IPS DF 4.7 (cell line): ENCODE data around the gene IFTAP.
"Not testable (repeated sequence)": the region's sequence is repeated elsewhere in the genome, so short reads cannot be mapped to it uniquely, and the experiment has no call there.

Source experiments
- DNase-seq: peaks from one replicate; pipeline ENCODE4 v3.0.0-alpha.2; 2013; ENCODE audit warnings: low spot score; ENCODE audit errors: extremely low read depth

Gene IFTAP

DNA sequence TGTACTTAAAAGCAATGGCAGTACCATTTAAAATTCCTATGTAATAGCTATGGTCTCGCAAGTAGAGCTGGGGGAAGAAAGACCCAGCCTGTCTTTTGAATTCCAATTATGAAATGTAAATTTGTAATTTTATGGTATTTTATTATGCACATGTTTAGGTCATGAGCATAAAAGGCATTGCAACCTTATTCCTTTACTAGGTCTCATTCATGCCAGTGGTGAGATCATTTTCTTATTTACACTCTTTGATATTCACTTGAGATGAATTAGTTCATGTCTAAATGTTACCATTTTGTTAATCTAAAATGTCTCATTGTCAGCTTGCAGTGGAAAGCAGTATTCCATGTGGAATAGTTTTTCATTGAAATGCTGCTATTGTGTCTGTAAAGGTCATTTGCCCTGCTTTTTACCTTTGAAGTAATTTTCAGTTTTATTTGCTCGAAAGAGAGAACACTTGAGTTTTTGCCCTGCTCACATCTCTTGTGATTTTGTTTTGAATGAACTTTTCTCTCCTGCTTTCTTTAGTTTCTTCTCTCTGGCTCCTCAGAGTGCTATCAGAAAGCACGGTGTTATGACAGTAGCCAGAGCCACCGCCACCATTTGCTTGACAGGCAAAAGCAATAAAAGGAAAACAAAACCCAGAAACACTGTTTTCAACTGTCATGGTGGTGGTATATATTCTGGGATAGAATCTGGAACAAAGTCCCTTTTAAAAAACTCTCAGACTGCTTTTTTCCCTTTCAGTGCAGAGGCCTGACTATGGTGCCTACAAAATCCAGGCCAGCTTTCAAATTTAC is 41.0 kb downstream of the IFTAP start:
- no peak for DNase-seq

DNA sequence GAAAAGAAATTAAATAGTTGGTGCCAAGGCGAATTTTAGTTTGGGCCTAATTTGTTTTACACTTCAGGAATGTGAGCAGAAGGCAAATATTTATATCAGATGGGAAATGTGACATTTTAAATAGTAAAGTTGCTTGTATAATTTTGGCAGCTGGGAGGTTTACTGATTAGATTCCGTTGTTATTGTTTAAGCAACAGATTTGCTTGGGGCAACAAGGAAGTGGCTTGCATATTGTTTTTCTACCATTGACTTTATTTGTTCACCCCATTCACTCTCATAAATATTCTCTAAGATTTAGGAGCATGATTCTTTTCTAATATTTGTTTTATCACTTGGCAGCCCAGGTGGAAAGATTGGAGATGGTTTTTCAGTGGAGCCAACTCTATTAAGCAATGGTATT is 44.3 kb downstream of the IFTAP start:
- no peak for DNase-seq

DNA sequence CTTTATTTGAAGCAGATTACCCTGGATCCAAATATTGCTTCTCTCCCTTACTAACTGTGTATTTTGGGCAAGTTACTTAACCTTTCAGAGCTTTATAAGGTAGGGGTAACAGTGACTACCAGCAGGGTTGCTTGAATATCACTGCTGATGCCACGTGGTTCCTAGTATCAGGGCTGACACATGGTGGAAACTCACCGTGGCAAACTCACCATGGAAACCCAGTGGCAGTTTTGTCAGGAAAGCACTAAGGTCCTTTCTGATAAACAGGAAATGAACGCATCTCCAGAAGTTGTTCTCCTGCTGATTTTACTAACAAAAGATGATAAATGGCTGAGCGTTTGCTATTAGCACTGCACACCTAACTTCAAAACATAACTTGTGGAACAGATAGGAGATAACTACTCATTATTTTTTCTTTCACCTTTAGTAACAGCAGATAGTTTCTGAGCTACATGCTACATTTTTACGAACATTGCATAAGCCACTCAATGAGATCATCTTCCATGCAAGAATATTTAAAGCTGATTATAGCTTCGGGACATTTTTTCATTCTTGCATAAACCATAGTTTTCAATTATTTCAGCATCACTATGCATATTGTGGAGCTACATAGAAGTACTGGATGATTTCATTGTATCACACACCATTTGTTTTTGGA is 63.4 kb downstream of the IFTAP start:
- DNase-seq = no peak

DNA sequence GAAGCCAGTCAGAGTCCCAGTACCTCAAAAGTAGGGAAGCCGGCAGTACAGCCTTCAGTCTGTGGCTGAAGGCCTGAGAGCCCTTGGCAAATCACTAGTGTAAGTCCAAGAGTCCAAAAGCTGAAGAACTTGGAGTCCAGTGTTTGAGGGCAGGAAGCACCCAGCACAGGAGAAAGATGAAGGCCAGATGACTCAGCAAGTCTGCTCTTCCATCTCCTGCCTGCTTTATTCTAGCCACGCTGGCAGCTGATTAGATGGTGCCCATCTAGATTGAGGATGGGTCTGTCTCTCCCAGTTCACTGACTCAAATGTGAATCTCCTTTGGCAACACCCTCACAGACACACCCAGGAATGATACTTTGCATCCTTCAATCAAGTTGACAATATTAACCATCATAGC is 67.1 kb downstream of the IFTAP start:
- not testable (repeated sequence) for DNase-seq

DNA sequence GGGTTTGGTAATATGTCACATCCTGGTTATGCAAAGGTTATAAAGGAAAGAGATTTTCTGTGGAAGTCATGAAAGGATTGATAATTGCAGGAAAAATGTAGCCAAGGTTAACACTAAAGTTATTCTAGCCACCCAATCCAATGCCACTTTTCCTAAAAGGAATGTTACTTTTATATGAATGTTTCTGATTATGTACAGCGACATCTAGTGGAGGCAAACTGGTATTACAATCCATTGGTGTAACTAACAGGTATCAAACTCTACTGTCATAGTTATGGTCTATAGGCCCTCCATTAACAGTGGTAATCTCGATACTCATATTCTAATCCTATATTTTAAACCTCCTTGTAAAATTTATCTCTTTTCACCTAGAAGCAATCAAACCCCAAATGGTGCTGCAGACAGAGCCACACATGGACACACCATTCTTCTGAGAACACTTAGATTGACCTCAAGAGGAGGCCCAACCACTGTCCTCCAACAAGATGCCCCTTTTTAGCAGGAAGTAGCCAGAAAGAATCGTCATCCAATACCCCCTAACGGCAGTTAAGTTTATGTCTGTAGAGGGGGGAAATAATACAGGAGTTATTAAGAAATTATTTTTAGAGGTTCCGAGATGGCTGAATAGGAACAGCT is 78.6 kb downstream of the IFTAP start:
- DNase-seq = no peak

DNA sequence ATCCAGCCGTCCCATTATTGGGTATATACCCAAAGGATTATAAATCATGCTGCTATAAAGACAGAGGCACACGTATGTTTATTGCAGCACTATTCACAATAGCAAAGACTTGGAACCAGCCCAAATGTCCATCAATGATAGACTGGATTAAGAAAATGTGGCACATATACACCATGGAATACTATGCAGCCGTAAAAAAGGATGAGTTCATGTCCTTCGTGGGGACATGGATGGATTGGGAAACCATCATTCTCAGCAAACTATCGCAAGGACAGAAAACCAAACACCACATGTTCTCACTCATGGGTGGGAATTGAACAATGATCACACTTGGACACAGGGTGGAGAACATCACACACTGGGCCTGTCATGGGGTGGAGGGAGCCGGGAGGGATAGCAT is 85.2 kb downstream of the IFTAP start:
- DNase-seq = not testable (repeated sequence)

DNA sequence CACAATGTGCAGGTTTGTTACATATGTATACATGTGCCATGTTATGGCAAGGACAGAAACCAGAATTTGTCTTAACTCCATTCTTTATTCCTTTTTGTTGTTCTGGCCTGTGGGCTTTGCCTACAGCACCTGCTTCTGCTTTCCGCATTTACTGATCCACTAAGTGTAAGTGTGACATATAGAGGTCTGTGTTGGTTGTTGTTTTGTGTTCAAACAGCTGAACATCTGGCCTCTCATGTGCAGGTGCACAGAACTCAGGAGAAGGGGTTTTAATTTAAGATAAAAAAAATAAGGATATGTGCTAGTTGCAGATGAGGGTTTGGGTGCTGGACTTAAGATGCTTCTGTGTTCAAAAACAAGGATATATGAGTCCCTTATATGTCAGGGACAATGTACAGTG is 89.5 kb downstream of the IFTAP start:
- no peak for DNase-seq

DNA sequence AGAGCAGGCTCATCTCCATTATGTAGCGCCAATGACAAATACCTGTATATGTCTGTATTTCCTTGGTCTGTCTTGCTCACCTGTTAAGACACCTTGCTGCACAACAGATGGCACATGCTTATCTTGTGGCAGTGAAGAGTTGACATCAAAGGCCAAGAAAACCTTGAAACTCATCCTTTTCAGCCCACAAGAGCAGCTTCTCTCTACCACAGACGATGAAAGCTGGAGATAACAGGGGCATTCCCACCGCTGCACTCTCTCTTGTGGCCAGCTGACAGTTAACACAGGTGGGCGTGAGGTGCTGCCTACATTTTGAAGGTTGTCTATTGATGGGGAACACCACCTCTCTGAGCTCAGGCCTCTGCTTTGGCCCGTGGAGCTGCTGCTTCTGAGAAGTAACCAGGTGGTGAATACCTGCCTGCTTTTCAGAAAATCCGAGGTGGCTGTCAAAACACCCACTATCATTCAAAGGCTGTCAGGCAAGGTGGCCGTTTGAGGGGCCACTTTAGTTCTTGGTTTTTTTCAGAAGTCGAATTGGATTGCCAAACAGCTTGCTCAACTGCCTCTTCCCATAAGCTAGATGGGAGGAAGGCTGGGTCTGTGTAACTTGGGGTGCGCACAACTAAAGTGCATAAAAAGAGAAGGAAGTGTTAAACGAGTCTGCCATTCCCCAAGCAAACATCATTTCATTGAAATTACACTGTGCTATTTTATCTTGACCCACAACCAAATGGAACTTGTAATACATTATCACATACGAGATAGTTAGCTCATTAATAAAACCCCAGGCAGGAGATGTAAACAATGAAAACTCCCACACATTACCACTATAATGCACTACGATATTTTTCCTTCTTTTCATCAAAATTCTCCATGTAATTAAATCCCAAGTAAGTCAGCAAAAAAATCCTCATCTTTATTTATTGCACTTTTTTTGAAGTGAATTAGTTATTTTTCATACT is 90.8 kb downstream of the IFTAP start:
- DNase-seq = no peak

DNA sequence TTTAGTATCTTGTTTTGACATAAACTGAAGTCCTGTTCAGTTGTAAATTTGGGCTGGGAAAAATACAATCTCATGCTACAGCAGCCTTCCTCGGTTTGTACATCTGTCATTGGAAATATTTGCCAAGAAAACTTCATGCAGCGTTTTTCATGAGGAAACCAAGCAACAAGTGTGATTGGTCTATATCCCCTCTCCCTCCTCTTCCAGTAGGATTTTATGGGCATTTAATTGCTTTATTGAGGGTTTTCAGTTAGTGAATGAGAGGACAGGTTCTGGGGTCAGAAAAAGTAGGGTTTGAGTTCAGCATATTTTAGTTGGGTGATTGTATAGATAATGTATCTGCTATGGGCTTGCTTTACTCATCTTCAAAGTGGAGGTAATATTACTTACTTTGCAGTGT is 93.8 kb downstream of the IFTAP start:
- no peak for DNase-seq

DNA sequence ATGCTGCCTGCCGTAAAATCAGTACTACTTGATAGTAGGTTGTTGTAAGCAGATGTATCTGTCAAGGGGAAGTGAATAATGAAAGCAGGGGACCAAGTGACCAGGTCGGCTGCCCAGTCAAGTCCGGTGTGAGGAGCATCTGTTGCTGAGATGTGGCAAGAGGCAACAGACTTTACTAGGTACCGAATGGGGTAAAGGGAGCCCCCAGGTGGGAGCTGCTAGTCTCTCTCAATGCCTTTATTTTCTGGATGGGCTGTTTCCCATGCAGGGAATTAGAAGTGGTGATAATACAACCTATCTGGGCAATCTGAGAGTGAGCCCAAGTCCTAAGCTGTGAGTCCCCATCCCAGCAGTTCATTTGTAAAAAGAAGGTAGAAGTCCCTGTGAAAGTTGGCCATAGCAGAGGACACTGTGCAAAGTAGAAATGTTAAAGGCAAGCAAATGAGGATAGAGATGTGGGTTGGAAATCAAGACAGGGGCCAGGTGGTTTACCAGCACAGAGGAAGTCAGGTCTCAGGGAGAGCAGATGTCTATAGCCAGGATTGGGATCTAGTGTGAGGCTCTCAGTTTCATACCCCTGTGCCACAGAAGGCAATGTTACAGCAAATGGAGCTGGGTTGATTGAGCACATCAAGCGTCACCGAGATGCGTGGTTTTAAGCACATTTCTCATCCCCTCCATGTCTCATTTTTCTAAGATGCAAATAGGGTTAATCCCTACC is 94.4 kb downstream of the IFTAP start:
- no peak for DNase-seq

DNA sequence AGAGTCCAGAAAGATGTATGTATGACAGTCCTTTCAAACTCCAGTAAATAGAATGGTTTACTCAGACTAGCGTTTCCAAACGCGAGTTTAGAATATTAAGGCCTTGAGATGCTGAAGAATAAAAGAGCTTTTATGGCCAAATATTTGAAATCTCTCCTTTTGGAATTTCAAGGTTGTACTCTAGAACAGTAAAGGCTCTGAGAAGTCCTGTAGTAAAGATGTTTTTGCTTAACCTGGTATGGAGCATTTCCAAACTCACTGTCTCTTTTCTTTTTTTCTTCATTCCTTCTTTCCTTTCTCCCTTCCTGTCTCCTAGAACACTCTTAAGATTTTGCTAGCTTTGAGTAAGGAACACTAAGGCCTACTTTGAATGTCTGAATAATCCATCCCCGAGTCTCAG is 95.1 kb downstream of the IFTAP start:
- no peak for DNase-seq

DNA sequence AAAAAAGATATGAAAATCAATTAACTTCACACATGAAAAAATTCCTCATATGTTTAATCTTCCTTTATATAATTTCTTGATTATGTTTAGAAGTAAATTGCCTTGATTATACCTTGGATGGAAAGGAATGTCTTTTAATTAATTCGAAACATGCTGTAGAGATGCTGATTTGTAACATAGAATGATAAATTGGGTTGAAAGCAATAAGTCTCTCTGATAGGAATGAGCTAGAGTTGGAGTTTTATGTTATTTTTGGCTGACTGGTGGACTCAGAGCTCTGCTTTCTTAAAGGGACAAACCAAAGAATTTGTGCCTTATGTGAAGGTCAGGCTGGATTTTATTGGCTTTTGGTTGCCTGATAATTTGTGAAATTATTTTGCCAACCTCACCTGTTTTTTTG is 98.4 kb downstream of the IFTAP start:
- DNase-seq = no peak

DNA sequence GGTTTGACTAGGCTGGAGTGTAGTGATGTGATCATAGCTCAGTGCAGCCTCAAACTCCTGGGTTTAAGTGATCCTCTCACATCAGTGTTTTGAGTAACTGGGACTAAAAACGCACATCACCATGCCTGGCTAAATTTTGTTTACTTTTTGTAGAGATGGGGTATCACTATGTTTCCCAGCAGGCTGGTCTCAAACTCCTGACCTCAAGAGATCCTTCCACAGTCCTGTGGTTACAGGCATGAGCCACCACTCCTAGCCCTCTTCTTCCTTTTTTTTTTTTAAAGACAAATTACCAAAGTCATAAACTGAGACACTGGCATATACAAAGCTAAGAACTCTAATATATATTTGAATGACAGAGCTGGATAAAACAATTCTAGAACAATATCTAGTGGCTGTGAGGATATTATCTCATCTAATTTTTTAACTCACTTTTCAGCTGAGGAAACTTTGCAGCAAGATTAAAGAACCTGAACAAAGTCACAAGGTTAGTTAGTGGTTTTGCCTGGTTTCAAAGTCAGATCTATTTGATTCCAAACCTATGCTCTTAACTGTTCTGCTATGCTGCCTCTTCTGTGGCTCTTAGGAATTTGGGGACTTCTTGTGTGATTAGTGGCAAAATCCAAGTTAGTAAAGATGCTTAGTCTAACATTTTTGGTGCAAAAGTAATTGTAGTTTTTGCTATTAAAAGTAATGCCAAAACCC is 99.0 kb downstream of the IFTAP start:
- DNase-seq = no peak

DNA sequence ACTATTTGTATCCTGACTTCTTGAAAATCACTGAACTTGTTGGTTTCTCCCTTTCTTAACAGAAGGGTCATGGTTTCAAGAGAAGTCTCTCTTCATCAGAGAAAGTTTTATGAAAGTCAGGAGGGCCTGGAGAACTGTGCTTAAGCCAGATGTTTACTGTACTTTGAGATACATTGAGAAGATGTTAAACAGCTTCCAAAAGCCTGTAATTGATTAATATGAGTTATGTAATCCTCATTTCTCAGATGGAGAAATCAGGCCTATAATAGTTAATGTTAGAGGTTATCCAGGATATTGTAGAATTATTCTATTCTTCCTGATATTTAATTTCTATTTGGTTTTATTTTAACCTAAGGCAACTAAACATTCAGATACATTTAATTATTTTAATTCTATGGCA is 100.8 kb downstream of the IFTAP start:
- DNase-seq = no peak

DNA sequence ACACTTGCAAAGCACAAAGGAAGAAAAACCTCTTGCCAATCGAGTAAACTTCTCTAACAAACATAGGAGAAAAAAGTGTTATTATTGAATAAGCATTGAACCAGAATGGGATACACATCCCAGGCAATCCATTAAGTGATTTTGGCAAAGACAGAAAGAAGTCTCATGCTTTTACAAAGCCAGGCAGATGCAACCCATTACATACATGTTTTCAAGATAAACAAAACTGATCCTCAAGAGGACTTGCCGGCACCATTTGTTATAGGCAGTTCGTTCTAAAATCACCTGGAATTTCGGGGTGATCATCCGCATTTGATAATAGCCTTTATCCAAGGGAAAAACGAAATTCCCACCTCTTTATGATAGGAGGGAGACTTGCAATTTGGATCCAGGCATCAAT is 101.3 kb downstream of the IFTAP start:
- no peak for DNase-seq

DNA sequence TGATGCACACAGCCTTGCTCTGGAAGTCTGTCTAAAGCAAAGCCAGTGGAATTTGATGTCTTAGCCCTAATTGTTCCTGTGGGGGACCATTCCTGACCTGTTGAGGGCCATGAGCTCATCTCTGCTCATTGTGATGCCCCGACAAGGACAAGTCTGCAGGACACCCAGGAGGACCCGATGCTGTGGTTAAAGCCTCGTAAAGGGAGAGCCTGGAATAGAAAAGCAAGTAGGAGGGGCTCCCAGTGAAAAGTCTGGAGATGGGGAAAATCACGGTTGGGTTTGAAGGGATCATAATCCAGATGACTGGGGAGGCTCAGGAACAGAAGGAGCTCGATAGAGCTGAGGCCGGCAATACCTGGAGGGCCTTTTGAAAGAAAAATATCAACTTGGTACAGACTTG is 102.2 kb downstream of the IFTAP start:
- DNase-seq = no peak

DNA sequence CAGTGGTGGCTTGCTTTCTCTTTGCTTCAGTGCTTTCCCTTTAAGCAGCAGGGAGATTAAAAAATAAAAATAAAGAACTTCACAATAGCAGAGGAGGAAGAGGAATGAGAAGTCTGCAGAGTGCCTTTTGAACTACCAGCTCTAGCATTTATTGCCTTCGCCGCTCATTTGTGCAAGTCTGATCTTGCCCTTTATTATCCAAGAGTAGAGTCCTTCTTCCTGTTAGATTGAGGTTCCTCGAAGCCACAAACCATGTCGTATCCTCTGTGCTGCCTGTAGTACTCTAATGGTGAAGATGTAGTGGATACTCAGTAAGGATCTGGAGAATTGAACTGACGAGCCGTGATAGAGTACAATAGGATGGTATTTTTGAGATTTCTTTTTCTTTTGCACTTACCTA is 105.0 kb downstream of the IFTAP start:
- no peak for DNase-seq

DNA sequence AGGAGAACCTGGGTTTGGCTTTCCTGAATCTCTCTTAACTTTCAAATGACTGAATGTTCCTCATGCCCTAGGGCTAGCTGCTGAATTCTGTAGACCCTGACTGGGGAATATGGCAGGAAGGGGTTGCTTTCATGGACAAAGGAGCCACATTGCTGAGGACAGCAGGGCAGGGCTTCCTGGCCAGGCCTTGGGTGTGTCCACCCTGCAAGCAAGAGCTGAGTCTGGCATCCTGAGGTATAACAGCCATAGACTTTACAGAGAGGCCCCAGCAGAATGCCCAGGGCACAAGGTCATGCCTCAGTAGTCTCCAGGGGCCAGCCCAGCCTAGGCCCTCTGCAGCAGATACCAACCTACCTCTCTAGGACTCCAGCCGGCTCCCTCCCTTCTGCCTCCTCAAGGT is 105.9 kb downstream of the IFTAP start:
- DNase-seq = no peak

DNA sequence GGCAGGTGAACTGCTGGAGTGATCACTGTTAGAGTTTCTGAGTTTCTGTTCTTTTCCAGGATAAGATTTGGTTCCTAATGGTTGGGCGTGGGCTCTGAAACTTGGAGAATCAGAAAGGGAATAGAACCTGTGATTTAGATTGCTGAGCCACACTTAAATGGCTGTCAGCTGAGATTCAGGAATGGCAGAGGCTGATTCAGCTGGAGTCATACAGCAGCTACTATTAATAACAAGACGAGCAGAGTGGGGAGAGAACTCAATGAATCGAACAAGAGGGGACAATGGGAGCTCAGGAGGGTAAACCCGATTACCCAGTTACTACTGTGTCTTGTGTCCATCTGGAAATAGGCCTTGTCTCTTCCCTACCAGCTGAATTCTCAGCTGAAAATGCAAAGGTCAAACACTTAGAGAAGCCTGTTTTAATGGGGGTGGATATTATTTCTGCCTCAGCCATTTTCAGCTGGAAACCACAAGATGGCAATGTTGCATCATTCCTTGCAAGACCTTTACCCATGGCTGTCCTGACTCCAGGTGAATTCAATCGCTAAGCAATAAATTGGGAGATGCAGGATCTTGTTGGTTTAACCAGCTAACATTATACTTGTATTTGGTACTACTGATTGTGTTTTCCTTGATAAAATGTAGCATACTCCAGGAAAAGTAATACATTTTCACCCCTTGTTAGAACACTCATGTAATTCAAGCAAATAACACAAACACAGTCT is 108.2 kb downstream of the IFTAP start:
- peak; percentile 79 for DNase-seq

DNA sequence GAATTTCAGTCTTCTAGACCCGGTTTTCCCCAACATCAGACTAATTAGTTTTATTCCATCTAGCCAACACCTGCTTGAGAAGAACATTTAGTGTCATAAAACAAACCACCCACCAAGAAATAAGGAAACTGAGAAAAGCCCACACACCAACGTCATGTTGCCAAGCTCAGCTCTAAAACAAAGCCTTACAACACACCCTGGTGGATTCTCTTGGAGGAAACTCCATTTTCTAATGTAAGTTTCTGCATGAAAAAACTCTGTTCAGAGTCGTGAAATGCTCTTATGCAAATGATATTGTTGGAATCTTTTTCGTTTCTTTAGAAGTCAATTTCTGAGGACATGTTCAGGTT is 108.7 kb downstream of the IFTAP start:
- no peak for DNase-seq
